GOT3 (cell line): ENCODE measurements around the gene SDC1.

Experiments used
- DNase-seq: peaks from one replicate; lab custom pipeline; 2025; ENCODE audit warnings: mixed read lengths; lab: John Stamatoyannopoulos, UW

The SDC1 gene

GRCh38 chr2:20213651-20214565 is 11.0 kb downstream of the SDC1 start:
- DNase-seq = no peak

GRCh38 chr2:20212871-20213503 is 11.9 kb downstream of the SDC1 start:
- no peak for DNase-seq

- DNase-seq = no peak
These were observed 12.5 kb downstream of the SDC1 start for GRCh38 chr2:20212459-20212870.

GRCh38 chr2:20211860-20212458 is 13.0 kb downstream of the SDC1 start:
- DNase-seq = no peak

- no peak for DNase-seq
These were observed 13.5 kb downstream of the SDC1 start for GRCh38 chr2:20211420-20211819.

GRCh38 chr2:20210462-20210861 is 14.5 kb downstream of the SDC1 start:
- DNase-seq = no peak

GRCh38 chr2:20209373-20210109 is 15.4 kb downstream of the SDC1 start:
- DNase-seq = no peak

- no peak for DNase-seq
These were observed 16.5 kb downstream of the SDC1 start for GRCh38 chr2:20208476-20208859.

- no peak for DNase-seq
These were observed 17.9 kb downstream of the SDC1 start for GRCh38 chr2:20207051-20207450.

- no peak for DNase-seq
These were observed 18.9 kb downstream of the SDC1 start for GRCh38 chr2:20205915-20206524.

GRCh38 chr2:20205069-20205468 is 19.9 kb downstream of the SDC1 start:
- no peak for DNase-seq

GRCh38 chr2:20203521-20204225 is 21.3 kb downstream of the SDC1 start:
- DNase-seq = no peak

- no peak for DNase-seq
These were observed 21.9 kb downstream of the SDC1 start for GRCh38 chr2:20203072-20203471.

- DNase-seq = no peak
These were observed 23.3 kb downstream of the SDC1 start for GRCh38 chr2:20201671-20202070.

GRCh38 chr2:20200697-20201555 is 24.0 kb downstream of the SDC1 start:
- no peak for DNase-seq

- no peak for DNase-seq
These were observed 25.2 kb downstream of the SDC1 start for GRCh38 chr2:20199633-20200270.

GRCh38 chr2:20198796-20199632 is 25.9 kb downstream of the SDC1 start:
- no peak for DNase-seq

GRCh38 chr2:20198001-20198400 is 26.9 kb downstream of the SDC1 start:
- no peak for DNase-seq

GRCh38 chr2:20197192-20197591 is 27.7 kb downstream of the SDC1 start:
- no peak for DNase-seq
